CD4-positive, alpha-beta T cell treated with Interferon gamma for 1 hour (primary cell): ENCODE results near the gene CAPN5.
"Not testable (repeated sequence)": the region's sequence is repeated elsewhere in the genome, so short reads cannot be mapped to it uniquely, and the experiment has no call there.

Experiments
- DNase-seq: peaks from one replicate; pipeline ENCODE4 v3.0.0-alpha.2; 2020

CAPN5 gene

GRCh38 chr11:77085652-77086051 is 18.9 kb downstream of the CAPN5 start:
- no peak for DNase-seq

- DNase-seq, result no peak
These were observed 20.0 kb downstream of the CAPN5 start for GRCh38 chr11:77086521-77087472.

GRCh38 chr11:77087723-77088225 is 21.0 kb downstream of the CAPN5 start:
- DNase-seq, result no peak

- DNase-seq, result no peak
These were observed 21.6 kb downstream of the CAPN5 start for GRCh38 chr11:77088236-77089003.

- DNase-seq, result no peak
These were observed 22.3 kb downstream of the CAPN5 start for GRCh38 chr11:77089004-77089545.

- no peak for DNase-seq
These were observed 23.2 kb downstream of the CAPN5 start for GRCh38 chr11:77090046-77090372.

GRCh38 chr11:77090373-77091111 is 23.8 kb downstream of the CAPN5 start:
- no peak for DNase-seq

- DNase-seq, result peak; percentile 70
These were observed 24.6 kb downstream of the CAPN5 start for GRCh38 chr11:77091146-77091940.

GRCh38 chr11:77092382-77092781 is 25.6 kb downstream of the CAPN5 start:
- no peak for DNase-seq

GRCh38 chr11:77093056-77093891 is 26.5 kb downstream of the CAPN5 start:
- no peak for DNase-seq

- DNase-seq, result no peak
These were observed 27.4 kb downstream of the CAPN5 start for GRCh38 chr11:77093987-77094840.

GRCh38 chr11:77094841-77095365 is 28.1 kb downstream of the CAPN5 start:
- no peak for DNase-seq

GRCh38 chr11:77095551-77096490 is 29.1 kb downstream of the CAPN5 start:
- DNase-seq, result no peak

GRCh38 chr11:77096591-77097019 is 29.8 kb downstream of the CAPN5 start:
- DNase-seq, result no peak

- not testable (repeated sequence) for DNase-seq
These were observed 30.4 kb downstream of the CAPN5 start for GRCh38 chr11:77097180-77097579.

- DNase-seq, result no peak
These were observed 33.6 kb downstream of the CAPN5 start for GRCh38 chr11:77100166-77101042.

GRCh38 chr11:77101043-77101537 is 34.3 kb downstream of the CAPN5 start:
- no peak for DNase-seq
